Hepatocyte (in vitro differentiated cells): ENCODE measurements around the gene SCNN1G.

Experiments
- EZH2phosphoT487 ChIP-seq: fragments of 200-600 bp; sonication (generic); IDR thresholded peaks from one replicate; pipeline ENCODE4 v1.6.1; 2018; ENCODE audit warnings: antibody characterized with exemption, mild to moderate bottlenecking, low read depth, moderate library complexity; ENCODE audit not compliant: unreplicated experiment, severe bottlenecking
- TF ChIP-seq, protein P1 (sequence below): fragments of 200-600 bp; sonication (generic); IDR thresholded peaks from 2 replicates; pipeline ENCODE4 v1.5.1; 2016; ENCODE audit warnings: antibody characterized with exemption, mild to moderate bottlenecking; ENCODE audit not compliant: poor library complexity

DNA sequence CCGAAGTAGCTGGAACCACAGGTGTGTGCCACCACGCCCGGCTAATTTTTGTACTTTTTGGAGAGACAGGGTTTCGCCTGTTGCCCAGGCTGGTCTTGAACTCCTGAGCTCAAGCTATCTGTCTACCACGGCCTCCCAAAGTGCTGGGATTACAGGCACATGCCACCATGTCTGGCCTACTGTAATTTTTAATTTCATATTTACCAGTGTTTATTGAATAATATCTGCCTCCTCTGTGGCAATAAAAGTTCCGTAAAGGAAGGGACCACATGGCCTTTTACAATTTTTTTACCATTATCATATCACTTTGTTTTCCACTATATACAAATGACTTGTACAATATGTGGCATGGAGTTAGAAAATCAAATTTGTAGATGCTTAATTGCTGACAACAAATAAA is 41.0 kb upstream of the SCNN1G start:
- TF ChIP-seq, protein P1, sequence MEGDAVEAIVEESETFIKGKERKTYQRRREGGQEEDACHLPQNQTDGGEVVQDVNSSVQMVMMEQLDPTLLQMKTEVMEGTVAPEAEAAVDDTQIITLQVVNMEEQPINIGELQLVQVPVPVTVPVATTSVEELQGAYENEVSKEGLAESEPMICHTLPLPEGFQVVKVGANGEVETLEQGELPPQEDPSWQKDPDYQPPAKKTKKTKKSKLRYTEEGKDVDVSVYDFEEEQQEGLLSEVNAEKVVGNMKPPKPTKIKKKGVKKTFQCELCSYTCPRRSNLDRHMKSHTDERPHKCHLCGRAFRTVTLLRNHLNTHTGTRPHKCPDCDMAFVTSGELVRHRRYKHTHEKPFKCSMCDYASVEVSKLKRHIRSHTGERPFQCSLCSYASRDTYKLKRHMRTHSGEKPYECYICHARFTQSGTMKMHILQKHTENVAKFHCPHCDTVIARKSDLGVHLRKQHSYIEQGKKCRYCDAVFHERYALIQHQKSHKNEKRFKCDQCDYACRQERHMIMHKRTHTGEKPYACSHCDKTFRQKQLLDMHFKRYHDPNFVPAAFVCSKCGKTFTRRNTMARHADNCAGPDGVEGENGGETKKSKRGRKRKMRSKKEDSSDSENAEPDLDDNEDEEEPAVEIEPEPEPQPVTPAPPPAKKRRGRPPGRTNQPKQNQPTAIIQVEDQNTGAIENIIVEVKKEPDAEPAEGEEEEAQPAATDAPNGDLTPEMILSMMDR, result no peak
- TF ChIP-seq EZH2phosphoT487, result no peak
